Measurements from ENCODE around the gene SPP2. TPM values are rescaled to one million over a fixed set of nuclear protein-coding genes. Genes with fewer than 3 reads are reported as not detected.

SPP2 gene
- total RNA-seq, 4 donors from 2014 or later: not detected

DNA sequence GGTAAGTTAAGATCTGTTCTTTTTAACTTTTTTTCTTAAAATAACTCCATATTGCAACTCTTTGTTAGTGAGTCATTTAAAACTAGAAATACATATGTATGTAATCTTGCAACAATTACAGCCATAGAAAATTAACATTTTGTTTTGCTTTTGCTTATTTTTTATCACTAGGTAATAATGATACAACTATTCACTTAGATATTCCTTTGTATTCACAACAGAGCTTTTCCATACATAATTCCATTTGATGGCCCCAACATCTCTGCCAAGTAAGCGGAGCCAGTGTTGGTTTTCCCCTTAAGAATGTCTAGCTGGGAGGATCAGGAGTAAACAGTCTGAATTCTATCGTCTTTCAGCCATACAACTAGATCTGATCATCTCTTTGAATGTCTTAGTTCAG is 16.1 kb downstream of the SPP2 start:
- Histone ChIP-seq H3K4me3 (no peak overlapping the region), H3K9me3 (no peaks in the 10 kb centered on the region), H3K36me3 (no peaks in the 10 kb centered on the region), H3K4me1 (no peaks in the 10 kb centered on the region), H3K27me3 (no peaks in the 10 kb centered on the region), H3K27ac (no peak overlapping the region)
- TF ChIP-seq, protein P1, sequence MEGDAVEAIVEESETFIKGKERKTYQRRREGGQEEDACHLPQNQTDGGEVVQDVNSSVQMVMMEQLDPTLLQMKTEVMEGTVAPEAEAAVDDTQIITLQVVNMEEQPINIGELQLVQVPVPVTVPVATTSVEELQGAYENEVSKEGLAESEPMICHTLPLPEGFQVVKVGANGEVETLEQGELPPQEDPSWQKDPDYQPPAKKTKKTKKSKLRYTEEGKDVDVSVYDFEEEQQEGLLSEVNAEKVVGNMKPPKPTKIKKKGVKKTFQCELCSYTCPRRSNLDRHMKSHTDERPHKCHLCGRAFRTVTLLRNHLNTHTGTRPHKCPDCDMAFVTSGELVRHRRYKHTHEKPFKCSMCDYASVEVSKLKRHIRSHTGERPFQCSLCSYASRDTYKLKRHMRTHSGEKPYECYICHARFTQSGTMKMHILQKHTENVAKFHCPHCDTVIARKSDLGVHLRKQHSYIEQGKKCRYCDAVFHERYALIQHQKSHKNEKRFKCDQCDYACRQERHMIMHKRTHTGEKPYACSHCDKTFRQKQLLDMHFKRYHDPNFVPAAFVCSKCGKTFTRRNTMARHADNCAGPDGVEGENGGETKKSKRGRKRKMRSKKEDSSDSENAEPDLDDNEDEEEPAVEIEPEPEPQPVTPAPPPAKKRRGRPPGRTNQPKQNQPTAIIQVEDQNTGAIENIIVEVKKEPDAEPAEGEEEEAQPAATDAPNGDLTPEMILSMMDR (IDR thresholded peaks at IDR 0.05): no peak
- TF ChIP-seq EP300 (IDR thresholded peaks at IDR 0.05): no peak
- no peak for TF ChIP-seq POLR2A (IDR thresholded peaks at IDR 0.05)
- WGBS, 2 donors: 63 to 71% methylated on average over 2 of the region's 2 CpGs
- DNase-seq (ENCODE audit: low spot score in 2 of 2): no peak

- no peak for DNase-seq (ENCODE audit: low spot score in 2 of 2)
- H3K36me3 ChIP-seq: no peaks in the 10 kb centered on the region
- WGBS, 2 donors: 77 to 82% methylated on average over 2 to 3 of the region's 3 CpGs
- TF ChIP-seq EP300 (IDR thresholded peaks at IDR 0.05) (no peak), POLR2A (IDR thresholded peaks at IDR 0.05) (no peak)
- TF ChIP-seq, protein P1 (IDR thresholded peaks at IDR 0.05): no peak
- H3K27me3 ChIP-seq: no peaks in the 10 kb centered on the region
- no peaks in the 10 kb centered on the region for H3K9me3 ChIP-seq
- H3K4me1 ChIP-seq: no peaks in the 10 kb centered on the region
- no peak overlapping the region for H3K27ac ChIP-seq
- H3K4me3 ChIP-seq: no peak overlapping the region
These were observed 21.2 kb downstream of the SPP2 start for GRCh38 chr2:234071664-234072063.

GRCh38 chr2:234072454-234072853 is 22.0 kb downstream of the SPP2 start:
- TF ChIP-seq, protein P1 (IDR thresholded peaks at IDR 0.05): no peak
- no peak for TF ChIP-seq POLR2A (IDR thresholded peaks at IDR 0.05)
- no peak for TF ChIP-seq EP300 (IDR thresholded peaks at IDR 0.05)
- Histone ChIP-seq H3K4me1 (no peaks in the 10 kb centered on the region), H3K27ac (no peak overlapping the region), H3K36me3 (no peaks in the 10 kb centered on the region), H3K27me3 (no peaks in the 10 kb centered on the region), H3K9me3 (no peaks in the 10 kb centered on the region), H3K4me3 (no peak overlapping the region)
- 92 to 93% methylated on average over 4 of the region's 4 CpGs for WGBS, 2 donors
- DNase-seq (ENCODE audit: low spot score in 2 of 2): no peak

GRCh38 chr2:234074751-234075517 is 24.4 kb downstream of the SPP2 start:
- Histone ChIP-seq H3K9me3 (no peaks in the 10 kb centered on the region), H3K4me1 (no peaks in the 10 kb centered on the region), H3K27me3 (no peaks in the 10 kb centered on the region), H3K36me3 (no peaks in the 10 kb centered on the region), H3K4me3 (no peak overlapping the region), H3K27ac (no peak overlapping the region)
- no peak for DNase-seq (ENCODE audit: low spot score in 2 of 2)
- 55 to 70% methylated on average over 13 of the region's 13 CpGs for WGBS, 2 donors
- TF ChIP-seq EP300 (IDR thresholded peaks at IDR 0.05) (no peak), POLR2A (IDR thresholded peaks at IDR 0.05) (no peak)
- TF ChIP-seq, protein P1 (IDR thresholded peaks at IDR 0.05): no peak

GRCh38 chr2:234075518-234075915 is 25.0 kb downstream of the SPP2 start:
- H3K36me3 ChIP-seq: no peaks in the 10 kb centered on the region
- H3K9me3 ChIP-seq: no peaks in the 10 kb centered on the region
- WGBS, 2 donors: 57 to 61% methylated on average over 4 of the region's 4 CpGs
- TF ChIP-seq POLR2A (IDR thresholded peaks at IDR 0.05) (no peak), EP300 (IDR thresholded peaks at IDR 0.05) (no peak)
- TF ChIP-seq, protein P1 (IDR thresholded peaks at IDR 0.05): no peak
- no peaks in the 10 kb centered on the region for H3K27me3 ChIP-seq
- H3K4me1 ChIP-seq: no peaks in the 10 kb centered on the region
- no peak overlapping the region for H3K27ac ChIP-seq
- H3K4me3 ChIP-seq: no peak overlapping the region
- no peak for DNase-seq (ENCODE audit: low spot score in 2 of 2)

All from tibial nerve (tissue), 4 donors.